Astrocyte of the cerebellum (primary cell): ENCODE measurements around the gene ZNF354B.
A peak's percentile ranks its signal among the peaks of the same experiment; 100 is the strongest.

Experiments used
- DNase-seq: peaks from one replicate; pipeline ENCODE4 v3.0.0-alpha.2; 2011; ENCODE audit warnings: low read depth
- H3K4me3 ChIP-seq: 2 replicates; pipeline ENCODE4 v1.5.1; 2011; ENCODE audit warnings: mild to moderate bottlenecking, low read depth, low read length, moderate library complexity
- in situ Hi-C: cut with HindIII; loops from 2 replicates; pipeline ENCODE4 v1.10.0; 2017; ENCODE audit warnings: low sequenced_read_pairs
- TF ChIP-seq, protein P1 (sequence below): IDR thresholded peaks from 2 replicates; pipeline ENCODE4 v1.5.1; 2012; ENCODE audit warnings: low read length, low read depth, moderate library complexity, mild to moderate bottlenecking; ENCODE audit errors: missing control alignments

Gene ZNF354B

DNA sequence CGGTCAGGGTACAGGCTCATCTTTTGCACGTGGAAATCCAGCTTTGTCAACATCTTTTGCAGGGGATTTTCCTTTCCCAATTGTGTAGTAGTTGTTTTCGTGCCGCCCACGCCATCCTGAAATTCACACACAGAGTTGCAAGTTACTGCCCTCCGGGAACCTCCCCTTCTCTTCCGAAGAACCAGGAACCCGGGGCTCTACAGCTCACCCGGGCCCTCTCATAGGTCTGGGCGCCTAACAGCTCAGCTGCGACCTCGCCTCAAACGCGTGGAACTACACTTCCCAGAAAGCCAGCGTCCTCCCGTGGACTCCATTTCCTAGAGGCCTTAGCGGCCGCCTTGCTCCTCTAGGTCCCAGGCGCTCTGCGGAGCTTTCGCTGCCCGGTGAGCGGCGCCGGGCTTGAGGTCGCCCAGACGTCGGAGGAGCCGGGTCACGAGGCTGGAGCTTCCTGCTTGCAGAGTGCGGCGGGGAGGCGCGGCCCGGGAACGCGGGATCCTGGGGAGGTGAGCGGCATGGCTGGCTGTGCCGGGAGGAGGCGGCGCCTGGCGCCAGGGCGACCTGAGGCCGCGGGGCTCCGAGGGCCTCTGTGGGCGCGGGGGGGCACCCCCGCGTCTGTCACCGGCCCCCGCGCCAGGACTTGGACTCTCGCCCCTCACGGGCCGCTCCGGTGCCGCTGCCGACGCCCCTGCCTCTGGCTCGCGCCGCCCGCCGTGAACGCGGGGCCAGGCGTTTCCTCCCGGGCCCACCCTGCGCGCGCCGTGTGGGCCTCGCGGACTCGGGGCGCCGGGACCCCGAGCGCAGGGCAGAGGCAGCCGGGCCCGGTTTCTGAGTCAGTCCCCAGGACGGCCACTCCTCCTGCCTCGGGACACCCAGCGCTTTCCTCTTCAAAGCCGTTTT, at the start of gene ZNF354B:
TSS of gene ZNF354B (plus strand) at position 329 of the 897 bp plus-strand sequence. CDS start 1,095 bp downstream, outside the sequence.
- peak; percentile 79 for DNase-seq
- in situ Hi-C loops, result no loop called here
- TF ChIP-seq, protein P1, sequence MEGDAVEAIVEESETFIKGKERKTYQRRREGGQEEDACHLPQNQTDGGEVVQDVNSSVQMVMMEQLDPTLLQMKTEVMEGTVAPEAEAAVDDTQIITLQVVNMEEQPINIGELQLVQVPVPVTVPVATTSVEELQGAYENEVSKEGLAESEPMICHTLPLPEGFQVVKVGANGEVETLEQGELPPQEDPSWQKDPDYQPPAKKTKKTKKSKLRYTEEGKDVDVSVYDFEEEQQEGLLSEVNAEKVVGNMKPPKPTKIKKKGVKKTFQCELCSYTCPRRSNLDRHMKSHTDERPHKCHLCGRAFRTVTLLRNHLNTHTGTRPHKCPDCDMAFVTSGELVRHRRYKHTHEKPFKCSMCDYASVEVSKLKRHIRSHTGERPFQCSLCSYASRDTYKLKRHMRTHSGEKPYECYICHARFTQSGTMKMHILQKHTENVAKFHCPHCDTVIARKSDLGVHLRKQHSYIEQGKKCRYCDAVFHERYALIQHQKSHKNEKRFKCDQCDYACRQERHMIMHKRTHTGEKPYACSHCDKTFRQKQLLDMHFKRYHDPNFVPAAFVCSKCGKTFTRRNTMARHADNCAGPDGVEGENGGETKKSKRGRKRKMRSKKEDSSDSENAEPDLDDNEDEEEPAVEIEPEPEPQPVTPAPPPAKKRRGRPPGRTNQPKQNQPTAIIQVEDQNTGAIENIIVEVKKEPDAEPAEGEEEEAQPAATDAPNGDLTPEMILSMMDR, result no peak
- H3K4me3 ChIP-seq, result peak within 1 kb of the TSS; percentile 59

DNA sequence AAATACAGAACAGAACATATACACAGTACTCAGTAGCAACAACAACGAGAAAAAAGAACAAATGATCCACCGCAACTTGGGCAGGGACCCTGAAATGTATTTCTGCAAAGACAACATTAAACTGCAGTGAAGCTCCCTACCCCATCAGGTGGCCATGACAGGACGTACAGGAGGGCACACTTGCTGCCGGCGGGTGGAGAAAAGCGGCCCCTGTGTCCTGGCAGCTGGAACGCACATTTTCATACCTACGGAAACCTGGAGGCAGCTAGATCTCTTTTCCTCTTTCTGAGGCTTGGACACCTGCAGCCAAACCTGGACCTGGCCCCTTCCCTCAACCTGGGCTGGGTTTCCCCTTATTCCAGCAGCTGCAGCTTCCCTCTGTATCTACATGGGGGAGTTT, 42.2 kb upstream of the ZNF354B start:
- in situ Hi-C loops, result no loop called here

DNA sequence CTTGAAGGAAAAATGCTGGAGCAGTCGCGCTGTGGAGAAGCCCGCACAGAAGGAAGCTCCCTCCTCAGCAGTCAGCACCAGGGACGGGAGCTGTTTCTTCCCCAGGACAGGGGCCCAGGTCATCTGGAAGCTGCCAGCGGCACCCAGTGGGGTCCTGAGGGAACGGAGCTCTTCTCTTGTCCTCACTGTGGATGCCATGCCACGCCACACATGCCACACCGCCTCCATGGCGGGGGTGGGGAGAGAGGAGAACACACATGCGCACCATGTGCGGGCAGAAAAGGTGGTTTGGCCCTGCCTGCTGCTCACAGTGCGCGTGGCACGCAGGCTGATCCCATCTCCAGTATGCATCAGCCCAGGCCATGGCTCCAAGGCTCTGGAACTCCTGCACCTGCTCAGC, 41.7 kb upstream of the ZNF354B start:
- H3K4me3 ChIP-seq, result no peak overlapping the region
- TF ChIP-seq, protein P1, result no peak
- no peak for DNase-seq
- in situ Hi-C loops, result no loop called here

More for the DNA sequence above, 42.2 kb upstream of the ZNF354B start:
- no peak for DNase-seq
- no peak overlapping the region for H3K4me3 ChIP-seq
- TF ChIP-seq, protein P1, result no peak

DNA sequence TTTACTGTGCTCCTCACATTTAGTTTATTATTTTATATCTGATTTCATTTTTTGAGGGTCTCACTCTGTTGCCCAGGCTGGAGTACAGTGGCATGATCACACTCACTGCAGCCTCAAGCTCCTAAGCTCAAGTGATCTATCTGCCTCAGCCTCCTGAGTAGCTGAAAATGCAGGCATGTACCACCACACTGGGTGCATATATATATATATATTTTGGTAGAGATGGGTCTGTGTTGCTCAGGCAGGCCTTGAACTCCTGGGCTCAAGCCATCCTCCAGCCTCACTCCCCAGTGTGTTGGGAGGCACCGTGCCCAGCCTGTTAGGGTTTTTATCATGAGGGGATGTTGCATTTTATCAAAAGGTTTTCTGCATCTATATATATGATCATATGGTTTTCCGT, 39.8 kb upstream of the ZNF354B start:
- TF ChIP-seq, protein P1, result no peak
- in situ Hi-C loops, result no loop called here

DNA sequence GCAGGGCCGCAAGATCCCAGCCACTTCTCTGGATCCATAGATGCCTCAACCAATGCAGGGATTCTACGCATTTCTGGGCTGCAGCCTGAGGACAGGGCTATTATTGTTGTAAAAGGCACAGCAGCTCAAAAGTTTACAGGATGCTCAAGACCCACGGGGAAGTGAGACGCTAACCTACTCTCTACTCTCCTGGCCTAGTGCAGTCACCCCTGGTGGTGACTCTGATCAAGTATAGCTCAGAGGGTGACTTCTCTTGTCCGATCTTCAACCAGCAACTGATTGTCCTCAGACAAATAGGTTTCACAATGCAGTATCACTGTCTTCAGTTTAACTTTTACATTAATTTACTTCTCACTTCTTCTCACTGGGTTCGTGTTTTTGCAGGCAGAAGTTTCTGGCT, 34.3 kb upstream of the ZNF354B start:
- TF ChIP-seq, protein P1, result no peak
- in situ Hi-C loops, result no loop called here
- DNase-seq, result no peak

More for the DNA sequence above, 39.8 kb upstream of the ZNF354B start:
- no peak for DNase-seq
- no peak overlapping the region for H3K4me3 ChIP-seq

DNA sequence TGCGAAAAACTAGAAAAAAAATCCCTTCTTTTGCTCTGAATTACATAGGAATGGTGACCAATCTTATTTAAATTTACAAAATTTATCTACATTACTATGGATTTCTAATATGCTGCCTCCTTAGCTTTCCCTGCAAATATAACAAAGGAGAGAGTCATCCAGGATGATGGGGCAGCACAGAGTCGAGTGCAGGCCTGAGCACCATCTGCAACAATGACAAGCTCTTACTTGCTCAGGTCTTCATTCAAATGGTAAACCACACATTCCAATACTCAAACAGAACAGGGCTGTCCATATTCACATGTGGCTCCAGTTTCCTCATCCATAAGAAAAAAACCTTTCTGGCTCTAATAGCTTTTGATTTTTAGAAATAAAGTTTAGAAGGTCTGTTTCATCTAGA, 33.5 kb upstream of the ZNF354B start:
- DNase-seq, result no peak
- TF ChIP-seq, protein P1, result no peak
- no peak overlapping the region for H3K4me3 ChIP-seq
- in situ Hi-C loops, result no loop called here

More for the DNA sequence above, 34.3 kb upstream of the ZNF354B start:
- no peak overlapping the region for H3K4me3 ChIP-seq
